K562 (cell line): Measurements from ENCODE around the gene SNX10. TPM values are rescaled to one million over a fixed set of nuclear protein-coding genes. Genes with fewer than 3 reads are reported as not detected.
A peak's percentile ranks its signal among the peaks of the same experiment; 100 is the strongest.

Experiments used
- ATAC-seq: fragments of 200-7000 bp; cut with Tn5 transposase; 3 replicates; pipeline ENCODE4 v1.9.1; 2020; ENCODE audit warnings: moderate library complexity
- BruUV-seq: library from RNA; stranded (reverse); fragments of 400-500 nt; replicated peaks from 2 replicates; lab custom pipeline; 2021; lab: Mats Ljungman, UMichigan
- CTCF ChIA-PET: fragments of 300-600 bp; formaldehyde crosslinking; extraction: SDS; loops from one replicate; lab custom pipeline; 2021; ENCODE audit warnings: low intra/inter-chr PET ratio; lab: Yijun Ruan, JAX
- POLR2A ChIA-PET: fragments of 300-600, 350-650 bp; sonication (Branson Sonifier 250); formaldehyde crosslinking; extraction: SDS; loops from one replicate; lab custom pipeline; 2021; ENCODE audit warnings: antibody characterized with exemption, inconsistent platforms; lab: Yijun Ruan, JAX
- DNase-seq, 4 experiments: peaks; one replicate each; pipeline versions ENCODE4 v3.0.0 to v3.0.0-alpha.2; 2011 to 2018; ENCODE audit warnings: low spot score in 3 of 4, mixed read lengths in 3 of 4; ENCODE audit errors: extremely low read depth in 1 of 4
- FAIRE-seq: peaks from 2 replicates; lab custom pipeline; 2011; peaks lifted over from hg19 to GRCh38; lab: Jason Lieb, UNC
- H2AFZ ChIP-seq: 2 replicates; pipeline ENCODE4 v1.6.0; 2011; ENCODE audit warnings: low read depth, low read length, control low read depth, inconsistent platforms
- H3K27ac ChIP-seq: fragments of 200-600 bp; 3 replicates; pipeline ENCODE4 v1.8.0; 2011; ENCODE audit warnings: low read depth, mild to moderate bottlenecking, control low read depth, inconsistent platforms, low read length, moderate library complexity, mixed read lengths; ENCODE audit errors: extremely low read depth
- H3K27me3 ChIP-seq, 2 experiments: fragments of 300-600 bp in 1 of 2; 2 replicates in 1 of 2; 3 replicates in 1 of 2; pipeline versions ENCODE4 v1.6.0 to v1.8.0; 2011; ENCODE audit warnings: inconsistent platforms in 2 of 2, low read length in 2 of 2, mild to moderate bottlenecking in 1 of 2, mixed read lengths in 1 of 2, moderate library complexity in 1 of 2; ENCODE audit not compliant: control insufficient read depth in 2 of 2, insufficient read depth in 2 of 2
- H3K36me3 ChIP-seq: fragments of 300-600 bp; 3 replicates; pipeline ENCODE4 v1.8.0; 2011; ENCODE audit warnings: mild to moderate bottlenecking, low read length, inconsistent platforms; ENCODE audit not compliant: control insufficient read depth, insufficient read depth
- H3K4me1 ChIP-seq, 2 experiments: fragments of 200-600 bp in 1 of 2; replicated peaks in 1 of 2; 2 replicates in 1 of 2; 3 replicates in 1 of 2; pipeline versions ENCODE4 v1.5.1 to v1.8.0; 2011; ENCODE audit warnings: inconsistent platforms in 2 of 2, low read length in 2 of 2, mild to moderate bottlenecking in 1 of 2, mixed read lengths in 1 of 2, moderate library complexity in 1 of 2; ENCODE audit not compliant: control insufficient read depth in 2 of 2, insufficient read depth in 2 of 2
- H3K4me2 ChIP-seq: 2 replicates; pipeline ENCODE4 v1.6.1; 2011; ENCODE audit warnings: low read length, control low read depth, inconsistent platforms, mixed read lengths; ENCODE audit not compliant: insufficient read depth
- H3K4me3 ChIP-seq: fragments of 200-600 bp; sonication (generic), shearing (Covaris generic); 2 replicates; pipeline ENCODE4 v1.5.1; 2016; ENCODE audit warnings: control low read depth, inconsistent platforms
- H3K79me2 ChIP-seq: fragments of 200-600 bp; 3 replicates; pipeline ENCODE4 v1.8.0; 2011; ENCODE audit warnings: low read length, inconsistent platforms; ENCODE audit not compliant: control insufficient read depth, insufficient read depth
- H3K9ac ChIP-seq, 2 experiments: 2 replicates each; pipeline versions ENCODE4 v1.6.0 to v1.6.1; 2011; ENCODE audit warnings: low read depth in 2 of 2, low read length in 2 of 2, control low read depth in 1 of 2, inconsistent platforms in 1 of 2, mild to moderate bottlenecking in 1 of 2, mixed read lengths in 1 of 2; ENCODE audit not compliant: insufficient read depth in 1 of 2
- H3K9me1 ChIP-seq: one replicate; pipeline ENCODE4 v1.6.0; 2011; ENCODE audit warnings: inconsistent platforms, mild to moderate bottlenecking, low read length, moderate library complexity; ENCODE audit not compliant: control insufficient read depth, insufficient read depth
- H3K9me3 ChIP-seq: replicated peaks from 2 replicates; pipeline ENCODE4 v1.5.1; 2011; ENCODE audit warnings: low read depth, low read length, inconsistent platforms; ENCODE audit not compliant: control insufficient read depth, insufficient read depth
- H4K20me1 ChIP-seq: replicated peaks from 2 replicates; pipeline ENCODE4 v1.6.1; 2011; ENCODE audit warnings: low read length, inconsistent platforms, mixed read lengths; ENCODE audit not compliant: control insufficient read depth, insufficient read depth
- KDM5B ChIP-seq: fragments of 200-600 bp; sonication (generic); IDR thresholded peaks from 2 replicates; pipeline ENCODE4 v1.6.1; 2012; ENCODE audit warnings: low read depth, mild to moderate bottlenecking, moderate library complexity, low read length, control low read depth, inconsistent platforms; ENCODE audit not compliant: insufficient replicate concordance
- WGBS: fragments of 100-300 bp; shearing (Covaris generic); methylation state at CpG from one replicate; pipeline ENCODE4 v1.1.6; 2016; ENCODE audit warnings: low coverage, mixed read lengths; ENCODE audit not compliant: insufficient coverage; ENCODE audit errors: missing lambda C conversion rate; 5-methylcytosine and 5-hydroxymethylcytosine counted together
- in situ Hi-C: fragments of 300-500 bp; cut with MboI; formaldehyde crosslinking; loops from 4 replicates; pipeline ENCODE4 v1.15.0; 2018; ENCODE audit warnings: inconsistent platforms, mixed read lengths
- intact Hi-C: fragments of 100-400 bp; cut with micrococcal nuclease; formaldehyde crosslinking; loops from 2 replicates; pipeline ENCODE4 v1.14.2; 2022
- polyA plus RNA-seq, 8 experiments: library from polyadenylated mRNA; depleted of rRNA in 4 of 8; stranded (reverse) in 5 of 8; unstranded in 3 of 8; fragments of >200 nt; fragmentation: Nextera tagmentation in 2 of 8; fragmentation: Illumina TruSeq in 1 of 8; extraction: Ambion mirVana in 2 of 8; extraction: Trizol in 1 of 8; gene quantifications; 2 replicates each; pipeline versions ENCODE4 v1.2.1 to v1.2.3, GENCODE V29; 2011 to 2014; ENCODE audit warnings: inconsistent platforms in 1 of 8, missing spikeins in 1 of 8
- total RNA-seq, 7 experiments: library from RNA; depleted of rRNA in 6 of 7; stranded (reverse); fragments of >200 nt in 6 of 7; fragmentation: Illumina TruSeq in 2 of 7; extraction: Trizol in 2 of 7; gene quantifications; 2 replicates each; pipeline versions ENCODE4 v1.2.1 to v1.2.3, GENCODE V29; 2011 to 2021; ENCODE audit warnings: low replicate concordance in 1 of 7
- TF ChIP-seq, protein P1 (sequence below), 3 experiments: IDR thresholded peaks in 2 of 3; conservative IDR thresholded peaks in 1 of 3; 2 replicates each; pipeline ENCODE4 v1.5.1; 2011 to 2012; ENCODE audit warnings: low read length in 3 of 3, mild to moderate bottlenecking in 3 of 3, control low read depth in 2 of 3, improper control_type of control experiment in 1 of 3, inconsistent platforms in 1 of 3, low read depth in 1 of 3, mixed read lengths in 1 of 3, moderate library complexity in 1 of 3; ENCODE audit not compliant: insufficient read depth in 2 of 3

SNX10 gene
- total and polyA plus RNA-seq, 9 of the 15 experiments (the other 6 are each of a cell fraction or from before 2014, with no cell fraction given): 6.9 to 16.5 (median 11.5) TPM

DNA sequence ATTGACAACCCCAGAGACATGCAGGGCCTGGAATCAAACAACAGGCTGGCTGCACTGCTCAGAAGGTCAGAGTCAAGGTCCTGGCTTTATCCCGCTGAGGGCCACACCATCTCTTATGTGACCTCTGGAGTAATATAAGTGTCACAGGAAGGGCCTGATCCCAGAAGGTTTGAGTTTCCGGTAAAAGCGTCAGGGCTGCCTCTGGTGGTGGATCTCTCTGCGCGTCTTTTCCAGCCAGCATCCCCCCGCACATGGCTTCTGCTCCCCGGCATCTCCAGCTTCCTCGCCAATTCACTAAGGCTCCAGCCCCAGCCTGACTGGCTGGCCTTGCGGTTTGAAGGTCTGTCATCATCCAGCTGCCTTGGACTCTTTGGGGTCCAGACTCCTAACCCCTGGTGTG, 54.2 kb downstream of the SNX10 start:
- no peak for DNase-seq
- no peaks in the 10 kb centered on the region for H3K79me2 ChIP-seq
- intact Hi-C loops (loop anchor here (5.0 kb wide), 1 partner anchor 54 kb away; the partner anchor contains the start of gene SNX10), in situ Hi-C loops (no loop called here)
- no peak overlapping the region for H3K4me3 ChIP-seq
- H3K9ac ChIP-seq: peak overlapping the region in 1 of 2 experiments; percentile 18; a peak in 1 of 4 replicates
- ATAC-seq: peak; percentile 73
- 72% methylated on average over 9 of the region's 9 CpGs for WGBS
- no TSS peak for BruUV-seq
- POLR2A ChIA-PET: no interaction called here
- CTCF ChIA-PET: interaction anchor here (0.5 kb wide), 1 partner anchor 1736 kb away, joined by 3 read pairs; no protein-coding TSS in a partner anchor
- FAIRE-seq: no peak
- H3K4me1 ChIP-seq: no peaks in the 10 kb centered on the region
- H3K9me1 ChIP-seq: no peaks in the 10 kb centered on the region
- no peak overlapping the region for H3K4me2 ChIP-seq
- no peaks in the 10 kb centered on the region; the same call in 1 of the 2 replicates for H3K9me3 ChIP-seq
- H3K27me3 ChIP-seq: no peaks in the 10 kb centered on the region
- H3K36me3 ChIP-seq: no peaks in the 10 kb centered on the region
- H3K27ac ChIP-seq: no peak overlapping the region
- TF ChIP-seq KDM5B: no peak
- TF ChIP-seq, protein P1, sequence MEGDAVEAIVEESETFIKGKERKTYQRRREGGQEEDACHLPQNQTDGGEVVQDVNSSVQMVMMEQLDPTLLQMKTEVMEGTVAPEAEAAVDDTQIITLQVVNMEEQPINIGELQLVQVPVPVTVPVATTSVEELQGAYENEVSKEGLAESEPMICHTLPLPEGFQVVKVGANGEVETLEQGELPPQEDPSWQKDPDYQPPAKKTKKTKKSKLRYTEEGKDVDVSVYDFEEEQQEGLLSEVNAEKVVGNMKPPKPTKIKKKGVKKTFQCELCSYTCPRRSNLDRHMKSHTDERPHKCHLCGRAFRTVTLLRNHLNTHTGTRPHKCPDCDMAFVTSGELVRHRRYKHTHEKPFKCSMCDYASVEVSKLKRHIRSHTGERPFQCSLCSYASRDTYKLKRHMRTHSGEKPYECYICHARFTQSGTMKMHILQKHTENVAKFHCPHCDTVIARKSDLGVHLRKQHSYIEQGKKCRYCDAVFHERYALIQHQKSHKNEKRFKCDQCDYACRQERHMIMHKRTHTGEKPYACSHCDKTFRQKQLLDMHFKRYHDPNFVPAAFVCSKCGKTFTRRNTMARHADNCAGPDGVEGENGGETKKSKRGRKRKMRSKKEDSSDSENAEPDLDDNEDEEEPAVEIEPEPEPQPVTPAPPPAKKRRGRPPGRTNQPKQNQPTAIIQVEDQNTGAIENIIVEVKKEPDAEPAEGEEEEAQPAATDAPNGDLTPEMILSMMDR (IDR thresholded peaks at IDR 0.05 in 2 of 3, conservative IDR thresholded peaks at IDR 0.05 in 1 of 3; ENCODE audit: insufficient read depth in 2 of 3, low read depth in 1 of 3, low read length in 3 of 3): peak in 2 of 3 experiments; percentile 32 to 36; a peak in 2 of 6 replicates
- H2AFZ ChIP-seq: no peak overlapping the region
- no peaks in the 10 kb centered on the region for H4K20me1 ChIP-seq
